Fibroblast of villous mesenchyme (primary cell): Measurements from ENCODE around the gene TICRR. TPM values are rescaled to one million over a fixed set of nuclear protein-coding genes. Genes with fewer than 3 reads are reported as not detected.

Experiments
- DNase-seq: peaks from one replicate; pipeline ENCODE4 v3.0.0-alpha.2; 2010; ENCODE audit warnings: low read depth
- H3K4me3 ChIP-seq: 2 replicates; pipeline ENCODE4 v1.5.1; 2011; ENCODE audit warnings: low read depth, mild to moderate bottlenecking, low read length
- total RNA-seq: library from RNA; depleted of rRNA; stranded (reverse); fragments of >200 nt; gene quantifications from 2 replicates; pipeline ENCODE4 v1.2.3, GENCODE V29; 2012
- TF ChIP-seq, protein P1 (sequence below): IDR thresholded peaks from 2 replicates; pipeline ENCODE4 v1.5.1; 2012; ENCODE audit warnings: low read depth, mild to moderate bottlenecking, low read length; ENCODE audit not compliant: insufficient read depth

The TICRR gene
- total RNA-seq, 1 donor = 5.2 TPM

DNA sequence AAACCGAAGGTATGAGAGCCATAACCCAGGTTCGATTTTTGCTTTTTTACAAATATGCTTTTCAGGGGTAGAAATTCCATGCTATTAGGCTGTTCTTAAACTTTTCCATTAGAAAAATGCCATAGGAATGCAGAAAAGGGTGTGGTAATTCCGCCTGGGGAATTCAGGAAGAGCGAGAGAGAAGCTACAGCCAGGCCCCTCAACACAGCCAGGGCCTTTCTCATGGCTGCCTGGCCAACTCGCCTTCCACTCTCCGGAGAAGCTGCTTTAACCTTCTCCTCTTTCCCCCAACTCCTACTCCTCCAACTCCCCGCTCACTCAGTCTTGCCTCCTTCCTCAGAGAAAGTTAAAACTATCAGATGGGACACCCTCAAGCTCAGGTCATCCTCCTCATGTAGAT is 9.1 kb upstream of the TICRR start:
- peak; percentile 16 for DNase-seq
- TF ChIP-seq, protein P1, sequence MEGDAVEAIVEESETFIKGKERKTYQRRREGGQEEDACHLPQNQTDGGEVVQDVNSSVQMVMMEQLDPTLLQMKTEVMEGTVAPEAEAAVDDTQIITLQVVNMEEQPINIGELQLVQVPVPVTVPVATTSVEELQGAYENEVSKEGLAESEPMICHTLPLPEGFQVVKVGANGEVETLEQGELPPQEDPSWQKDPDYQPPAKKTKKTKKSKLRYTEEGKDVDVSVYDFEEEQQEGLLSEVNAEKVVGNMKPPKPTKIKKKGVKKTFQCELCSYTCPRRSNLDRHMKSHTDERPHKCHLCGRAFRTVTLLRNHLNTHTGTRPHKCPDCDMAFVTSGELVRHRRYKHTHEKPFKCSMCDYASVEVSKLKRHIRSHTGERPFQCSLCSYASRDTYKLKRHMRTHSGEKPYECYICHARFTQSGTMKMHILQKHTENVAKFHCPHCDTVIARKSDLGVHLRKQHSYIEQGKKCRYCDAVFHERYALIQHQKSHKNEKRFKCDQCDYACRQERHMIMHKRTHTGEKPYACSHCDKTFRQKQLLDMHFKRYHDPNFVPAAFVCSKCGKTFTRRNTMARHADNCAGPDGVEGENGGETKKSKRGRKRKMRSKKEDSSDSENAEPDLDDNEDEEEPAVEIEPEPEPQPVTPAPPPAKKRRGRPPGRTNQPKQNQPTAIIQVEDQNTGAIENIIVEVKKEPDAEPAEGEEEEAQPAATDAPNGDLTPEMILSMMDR = no peak
- H3K4me3 ChIP-seq = no peak overlapping the region

DNA sequence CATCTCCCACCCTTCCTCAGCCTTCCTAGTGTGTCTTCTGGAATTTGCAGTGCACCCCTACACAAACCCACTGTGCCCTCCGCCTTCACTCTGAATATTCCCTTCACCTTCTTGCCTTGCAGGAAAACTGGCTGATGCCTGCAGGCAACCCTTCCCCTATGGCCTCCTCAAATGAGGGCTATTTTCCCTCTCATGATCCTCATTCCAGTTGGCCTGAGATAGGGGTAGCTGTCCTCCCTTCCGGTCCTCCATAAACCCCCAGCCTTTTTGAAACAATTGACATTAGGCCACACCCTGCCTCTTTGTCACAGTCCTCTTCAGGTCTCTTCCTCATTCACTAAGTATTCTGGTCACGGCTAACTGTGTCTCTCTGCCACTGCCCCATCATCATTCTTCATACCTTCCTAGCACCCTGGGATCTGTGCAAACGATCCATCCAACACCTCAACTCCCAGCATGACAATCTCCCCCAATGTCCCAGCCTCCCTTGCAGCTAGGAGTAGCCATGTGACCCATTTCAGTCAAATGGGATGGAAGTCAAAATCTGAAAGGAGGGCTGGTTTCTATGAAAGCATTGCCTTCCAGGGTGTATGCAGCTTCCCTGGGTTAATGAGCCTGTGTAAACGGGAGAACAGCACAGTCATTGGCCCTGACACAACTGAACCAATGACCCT is 8.5 kb upstream of the TICRR start:
- no peak for DNase-seq
- no peak overlapping the region for H3K4me3 ChIP-seq
- TF ChIP-seq, protein P1 = no peak

DNA sequence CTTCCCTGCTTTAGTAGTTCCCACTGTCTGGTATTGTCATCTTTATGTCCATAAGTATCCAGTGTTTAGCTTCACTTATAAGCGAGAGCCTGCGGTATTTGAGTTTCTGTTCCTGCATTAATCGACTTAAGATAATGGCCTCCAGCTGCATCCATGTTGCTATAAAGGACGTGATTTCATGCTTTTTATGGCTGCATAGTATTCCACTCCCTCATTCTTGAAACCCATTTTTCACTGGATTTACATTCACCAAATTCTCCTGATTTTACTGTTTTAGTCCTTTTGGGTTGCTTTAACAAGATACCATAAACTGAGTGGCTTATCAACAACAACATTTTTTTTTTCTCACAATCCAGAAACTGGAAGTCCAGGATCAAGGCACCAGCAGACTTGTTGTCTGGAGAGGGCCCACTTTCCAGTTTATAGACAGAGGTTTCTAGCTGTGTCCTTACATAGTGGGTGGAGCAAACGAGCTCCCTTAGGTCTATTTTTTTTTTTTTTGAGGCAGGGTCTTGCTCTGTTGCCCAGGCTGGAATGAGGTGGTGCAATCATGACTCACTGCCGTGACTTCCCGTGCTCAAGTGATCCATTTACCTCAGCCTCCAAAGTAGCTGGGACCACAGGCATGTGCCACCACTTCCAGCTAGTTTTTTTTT is 6.1 kb upstream of the TICRR start:
- no peak overlapping the region for H3K4me3 ChIP-seq
- no peak for DNase-seq
- TF ChIP-seq, protein P1 = no peak

DNA sequence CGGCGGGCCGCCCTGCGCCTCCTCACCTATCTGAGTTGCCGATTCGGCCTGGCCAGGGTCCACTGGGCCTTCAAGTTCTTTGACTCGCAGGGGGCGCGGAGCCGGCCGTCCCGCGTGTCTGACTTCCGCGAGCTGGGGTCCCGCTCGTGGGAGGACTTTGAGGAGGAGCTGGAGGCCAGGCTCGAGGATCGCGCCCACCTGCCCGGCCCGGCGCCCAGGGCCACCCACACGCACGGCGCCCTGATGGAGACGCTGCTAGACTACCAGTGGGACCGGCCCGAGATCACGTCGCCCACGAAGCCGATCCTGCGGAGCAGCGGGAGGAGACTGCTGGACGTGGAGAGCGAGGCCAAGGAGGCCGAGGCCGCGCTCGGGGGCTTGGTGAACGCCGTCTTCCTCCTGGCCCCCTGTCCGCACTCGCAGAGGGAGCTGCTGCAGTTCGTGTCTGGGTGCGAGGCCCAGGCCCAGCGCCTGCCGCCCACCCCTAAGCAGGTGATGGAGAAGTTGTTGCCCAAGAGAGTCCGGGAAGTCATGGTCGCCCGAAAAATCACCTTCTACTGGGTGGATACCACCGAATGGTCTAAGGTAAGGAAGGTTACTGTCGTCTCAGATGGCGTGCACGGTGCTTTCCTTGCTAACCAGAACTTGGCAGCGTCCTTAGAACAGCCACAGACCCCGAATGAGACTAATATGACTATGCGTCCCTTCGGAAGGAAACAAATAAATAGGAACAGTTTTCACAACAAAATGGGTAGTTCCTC is 567 bp downstream of the TICRR start:
- TF ChIP-seq, protein P1 = no peak
- H3K4me3 ChIP-seq = peak overlapping the region; percentile 79
- peak; percentile 18 for DNase-seq

DNA sequence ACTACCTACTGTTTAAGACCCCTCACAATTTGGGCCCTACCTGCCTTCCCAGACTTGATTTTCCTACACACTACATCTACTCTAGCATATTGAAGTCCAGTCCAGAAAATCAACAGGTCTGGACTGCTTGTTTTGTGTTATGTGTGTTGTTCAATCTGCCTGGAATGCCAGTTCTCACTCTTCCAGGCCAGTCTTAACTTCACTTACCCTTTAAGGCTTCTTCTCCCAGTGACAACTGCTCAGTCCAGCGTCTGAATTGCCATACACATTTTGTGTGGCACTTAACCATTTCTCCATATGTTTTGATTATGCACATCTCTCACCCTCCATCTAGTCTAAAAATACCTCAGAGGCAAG is 1.1 kb downstream of the TICRR start:
- DNase-seq = peak; percentile 16
- TF ChIP-seq, protein P1 = no peak
- peak overlapping the region; percentile 79 for H3K4me3 ChIP-seq

DNA sequence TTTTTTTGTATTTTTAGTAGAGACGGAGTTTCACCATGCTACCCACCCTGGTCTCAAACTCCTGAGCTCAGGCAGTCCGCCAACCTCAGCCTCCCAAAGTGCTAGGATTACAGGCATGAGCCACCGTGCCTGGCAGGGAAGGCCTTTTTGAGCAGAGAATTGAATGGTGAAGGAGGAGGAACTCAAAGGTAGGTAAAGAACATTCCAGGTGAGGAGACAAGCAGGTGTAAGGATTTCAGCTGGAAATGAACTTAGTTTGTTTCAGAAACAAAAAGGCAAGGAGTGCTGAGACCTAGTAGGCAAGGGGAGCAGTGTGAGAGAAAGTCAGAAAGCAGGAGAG is 2.5 kb downstream of the TICRR start:
- peak overlapping the region; percentile 48 for H3K4me3 ChIP-seq
- TF ChIP-seq, protein P1 = no peak
- no peak for DNase-seq
